CD4-positive, CD25-positive, alpha-beta regulatory T cell (primary cell): ENCODE data around the gene U2AF1L4. TPM values are rescaled to one million over a fixed set of nuclear protein-coding genes. Genes with fewer than 3 reads are reported as not detected.
A peak's percentile ranks its signal among the peaks of the same experiment; 100 is the strongest.

ENCODE experiments used
- ATAC-seq, 2 donors: fragments of 150-1000 bp; cut with Tn5 transposase; one replicate each; pipeline ENCODE4 v1.10.0; 2021; ENCODE audit warnings: low read depth in 2 of 2, moderate number of reproducible peaks in 2 of 2, moderate library complexity in 1 of 2
- DNase-seq, 3 donors: peaks; one replicate each; pipeline versions ENCODE4 v3.0.0 to v3.0.0-alpha.2; 2012 to 2022; ENCODE audit warnings: mixed read lengths in 1 of 3
- H3K27ac ChIP-seq: one replicate; pipeline ENCODE4 v1.7.0; 2013; ENCODE audit warnings: mild to moderate bottlenecking, low read length; ENCODE audit not compliant: insufficient read depth, poor library complexity, severe bottlenecking
- H3K27me3 ChIP-seq: one replicate; pipeline ENCODE4 v1.7.0; 2013; ENCODE audit warnings: low read length; ENCODE audit not compliant: control insufficient read depth, insufficient read depth
- H3K36me3 ChIP-seq: one replicate; pipeline ENCODE4 v1.7.0; 2013; ENCODE audit warnings: mild to moderate bottlenecking, low read length, moderate library complexity; ENCODE audit not compliant: control insufficient read depth, insufficient read depth
- H3K4me1 ChIP-seq: 2 replicates; pipeline ENCODE4 v1.7.0; 2013; ENCODE audit warnings: mild to moderate bottlenecking, low read length; ENCODE audit not compliant: insufficient read depth, control insufficient read depth, poor library complexity, severe bottlenecking
- H3K4me3 ChIP-seq: one replicate; pipeline ENCODE4 v1.7.0; 2013; ENCODE audit warnings: low read depth, mild to moderate bottlenecking, low read length, moderate library complexity
- H3K9me3 ChIP-seq, 2 experiments: 1 replicate in 1 of 2; 2 replicates in 1 of 2; pipeline ENCODE4 v1.7.0; 2013; ENCODE audit warnings: low read length in 2 of 2, mild to moderate bottlenecking in 1 of 2, moderate library complexity in 1 of 2; ENCODE audit not compliant: control insufficient read depth in 2 of 2
- H3K27ac Mint-ChIP-seq, 3 donors: one replicate each; pipeline ENCODE4 v1.8.0; 2020 to 2022; ENCODE audit warnings: mild to moderate bottlenecking in 3 of 3, mixed read lengths in 3 of 3, moderate library complexity in 2 of 3
- H3K27me3 Mint-ChIP-seq: one replicate; pipeline ENCODE4 v1.8.0; 2022; ENCODE audit warnings: mild to moderate bottlenecking, mixed read lengths
- H3K36me3 Mint-ChIP-seq: one replicate; pipeline ENCODE4 v1.8.0; 2020; ENCODE audit warnings: mixed read lengths
- H3K4me1 Mint-ChIP-seq, 4 donors: one replicate each; pipeline ENCODE4 v1.8.0; 2020 to 2022; ENCODE audit warnings: mixed read lengths in 4 of 4, mild to moderate bottlenecking in 1 of 4
- H3K4me3 Mint-ChIP-seq, 4 donors: one replicate each; pipeline ENCODE4 v1.8.0; 2020 to 2022; ENCODE audit warnings: mild to moderate bottlenecking in 4 of 4, mixed read lengths in 4 of 4, moderate library complexity in 3 of 4
- H3K9me3 Mint-ChIP-seq, 7 donors: one replicate each; pipeline ENCODE4 v1.8.0; 2020 to 2022; ENCODE audit warnings: mixed read lengths in 7 of 7, mild to moderate bottlenecking in 3 of 7, moderate library complexity in 2 of 7
- polyA plus RNA-seq, 4 donors: library from polyadenylated mRNA; unstranded; fragments of 300-500 nt; fragmentation: Illumina TruSeq; gene quantifications; one replicate each; pipeline ENCODE4 v1.2.3, GENCODE V29; 2021
- total RNA-seq: library from RNA; stranded (reverse); gene quantifications from one replicate; pipeline ENCODE4 v1.2.3, GENCODE V29; 2022

U2AF1L4 gene
- total and polyA plus RNA-seq, 5 donors from 2014 or later: 48.4 to 70.8 (median 62.6) TPM

DNA sequence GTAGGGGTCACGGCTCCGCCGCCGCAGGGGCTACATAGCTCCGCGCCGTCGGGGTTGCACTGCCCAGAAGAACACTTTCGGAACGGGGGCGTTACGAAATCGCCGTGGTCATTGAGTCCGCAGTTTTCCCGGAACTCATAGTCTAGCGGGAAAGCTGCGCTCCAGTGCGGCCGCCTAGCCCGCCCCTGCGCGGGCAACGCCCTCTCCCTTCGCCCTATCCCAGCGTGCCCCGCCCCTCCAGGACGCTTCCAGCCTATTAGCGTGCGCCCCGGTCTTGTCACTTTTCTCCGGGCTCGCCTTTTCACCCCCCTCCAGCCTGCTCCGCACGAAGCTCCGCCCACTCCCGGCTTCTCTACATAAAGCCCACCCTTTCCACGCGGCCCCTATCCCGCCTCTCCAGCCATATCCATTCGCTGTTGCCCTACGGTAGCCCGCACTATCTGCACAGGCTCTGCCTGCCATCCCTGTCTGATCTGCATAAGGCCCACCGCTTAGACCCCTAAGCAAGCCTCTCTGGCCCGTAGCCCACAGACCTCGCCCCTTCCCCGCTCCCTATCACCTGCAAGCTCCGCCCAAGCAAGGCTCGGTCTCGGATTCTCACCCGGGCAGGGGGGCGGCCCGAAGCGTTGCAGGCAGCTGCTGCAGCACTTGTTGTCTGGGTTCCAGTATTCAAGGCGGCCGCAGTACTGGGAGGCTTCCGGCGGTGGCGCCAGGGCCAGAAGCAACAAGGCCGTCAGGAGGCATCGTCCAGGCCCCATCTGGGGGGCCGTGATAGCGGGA is 4.6 kb downstream of the U2AF1L4 start:
- peaks cover 0 to 70% (median 35%) of the 10 kb centered on the region in 4 donors for H3K4me1 Mint-ChIP-seq
- peak overlapping the region; percentile 90 for H3K4me3 ChIP-seq

GRCh38 chr19:35740108-35740422 is 5.2 kb downstream of the U2AF1L4 start:
- H3K27ac Mint-ChIP-seq: peak overlapping the region in 2 of 3 donors; percentile 97 to 100
- no peak for DNase-seq
- H3K36me3 Mint-ChIP-seq: peaks cover 14% of the 10 kb centered on the region
- Histone ChIP-seq H3K4me3 (peak overlapping the region; percentile 44), H3K27me3 (no peaks in the 10 kb centered on the region), H3K36me3 (peaks cover 31% of the 10 kb centered on the region), H3K27ac (peak overlapping the region; percentile 100), H3K9me3 (no peaks in the 10 kb centered on the region), H3K4me1 (peaks cover 71% of the 10 kb centered on the region)
- H3K27me3 Mint-ChIP-seq: peaks cover 6% of the 10 kb centered on the region
- no peak for ATAC-seq
- peak overlapping the region; percentile 91 to 98 (median 96) for H3K4me3 Mint-ChIP-seq
- peaks cover 0 to 70% (median 32%) of the 10 kb centered on the region in 4 donors for H3K4me1 Mint-ChIP-seq
- H3K9me3 Mint-ChIP-seq: no peaks in the 10 kb centered on the region

More for the DNA sequence above, 4.6 kb downstream of the U2AF1L4 start:
- Histone ChIP-seq H3K27me3 (no peaks in the 10 kb centered on the region), H3K36me3 (peaks cover 26% of the 10 kb centered on the region), H3K27ac (peak overlapping the region; percentile 100), H3K4me1 (peaks cover 72% of the 10 kb centered on the region), H3K9me3 (no peaks in the 10 kb centered on the region)
- H3K4me3 Mint-ChIP-seq: peak overlapping the region; percentile 91 to 98 (median 96)
- H3K27me3 Mint-ChIP-seq: peaks cover 11% of the 10 kb centered on the region
- H3K9me3 Mint-ChIP-seq: no peaks in the 10 kb centered on the region
- peak; percentile 63 to 68 for ATAC-seq
- peak overlapping the region; percentile 94 to 100 (median 97) for H3K27ac Mint-ChIP-seq
- peaks cover 10% of the 10 kb centered on the region for H3K36me3 Mint-ChIP-seq
- DNase-seq: peak; percentile 92 to 96 (median 95)

GRCh38 chr19:35739275-35740107 is 5.7 kb downstream of the U2AF1L4 start:
- no peaks in the 10 kb centered on the region for H3K9me3 ChIP-seq
- peaks cover 0 to 71% (median 33%) of the 10 kb centered on the region in 4 donors for H3K4me1 Mint-ChIP-seq
- ATAC-seq (no peak), DNase-seq (no peak)
- peaks cover 6% of the 10 kb centered on the region for H3K27me3 Mint-ChIP-seq
- peaks cover 68% of the 10 kb centered on the region for H3K4me1 ChIP-seq
- no peaks in the 10 kb centered on the region for H3K27me3 ChIP-seq
- peak overlapping the region; percentile 91 to 98 (median 96) for H3K4me3 Mint-ChIP-seq
- H3K36me3 ChIP-seq: peaks cover 36% of the 10 kb centered on the region
- H3K27ac ChIP-seq: peak overlapping the region; percentile 5
- H3K27ac Mint-ChIP-seq: peak overlapping the region in 1 of 3 donors; percentile 15
- no peaks in the 10 kb centered on the region for H3K9me3 Mint-ChIP-seq
- H3K36me3 Mint-ChIP-seq: peaks cover 18% of the 10 kb centered on the region
- peak overlapping the region; percentile 44 for H3K4me3 ChIP-seq

GRCh38 chr19:35738887-35739229 is 6.4 kb downstream of the U2AF1L4 start:
- no peak overlapping the region for H3K4me3 ChIP-seq
- Mint-ChIP-seq H3K27me3 (peaks cover 6% of the 10 kb centered on the region), H3K36me3 (peaks cover 23% of the 10 kb centered on the region), H3K4me3 (peak overlapping the region; percentile 13 to 63 (median 52)), H3K9me3 (peaks cover 0 to 2% (median 0%) of the 10 kb centered on the region in 7 donors), H3K4me1 (peaks cover 0 to 68% (median 31%) of the 10 kb centered on the region in 4 donors), H3K27ac (peak overlapping the region in 2 of 3 donors; percentile 62 to 87)
- H3K36me3 ChIP-seq: peaks cover 43% of the 10 kb centered on the region
- H3K27ac ChIP-seq: peak overlapping the region; percentile 5
- ATAC-seq: no peak
- no peaks in the 10 kb centered on the region for H3K27me3 ChIP-seq
- no peak for DNase-seq
- no peaks in the 10 kb centered on the region for H3K9me3 ChIP-seq
- H3K4me1 ChIP-seq: peaks cover 62% of the 10 kb centered on the region

- no peaks in the 10 kb centered on the region for H3K9me3 ChIP-seq
- peak overlapping the region; percentile 5 for H3K27ac ChIP-seq
- peak overlapping the region in 2 of 3 donors; percentile 62 to 87 for H3K27ac Mint-ChIP-seq
- peaks cover 0 to 2% (median 0%) of the 10 kb centered on the region in 7 donors for H3K9me3 Mint-ChIP-seq
- H3K36me3 ChIP-seq: peaks cover 47% of the 10 kb centered on the region
- ATAC-seq: no peak
- H3K27me3 Mint-ChIP-seq: peaks cover 6% of the 10 kb centered on the region
- peaks cover 23% of the 10 kb centered on the region for H3K36me3 Mint-ChIP-seq
- peak overlapping the region in 3 of 4 donors; percentile 48 to 95 (median 57) for H3K4me3 Mint-ChIP-seq
- DNase-seq: no peak
- no peaks in the 10 kb centered on the region for H3K27me3 ChIP-seq
- peaks cover 56% of the 10 kb centered on the region for H3K4me1 ChIP-seq
- no peak overlapping the region for H3K4me3 ChIP-seq
- peaks cover 0 to 62% (median 29%) of the 10 kb centered on the region in 4 donors for H3K4me1 Mint-ChIP-seq
Observed at GRCh38 chr19:35738021-35738886, 7.0 kb downstream of the U2AF1L4 start.

GRCh38 chr19:35736913-35737886 is 8.0 kb downstream of the U2AF1L4 start:
- peaks cover 19% of the 10 kb centered on the region for H3K36me3 Mint-ChIP-seq
- H3K27me3 Mint-ChIP-seq: peaks cover 3% of the 10 kb centered on the region
- no peaks in the 10 kb centered on the region for H3K27me3 ChIP-seq
- DNase-seq (peak in 2 of 3 donors; percentile 28 to 68), ATAC-seq (no peak)
- H3K9me3 Mint-ChIP-seq: peaks cover 0 to 2% (median 0%) of the 10 kb centered on the region in 7 donors
- H3K4me3 Mint-ChIP-seq: peak overlapping the region; percentile 3 to 95 (median 64)
- no peak overlapping the region for H3K4me3 ChIP-seq
- peaks cover 48% of the 10 kb centered on the region for H3K36me3 ChIP-seq
- no peak overlapping the region for H3K27ac ChIP-seq
- H3K27ac Mint-ChIP-seq: peak overlapping the region in 2 of 3 donors; percentile 52 to 79
- peaks cover 0 to 54% (median 25%) of the 10 kb centered on the region in 4 donors for H3K4me1 Mint-ChIP-seq
- H3K4me1 ChIP-seq: peaks cover 45% of the 10 kb centered on the region
- no peaks in the 10 kb centered on the region for H3K9me3 ChIP-seq
